Activated T-cell treated with anti-CD3 and anti-CD28 coated beads, Interleukin-2, amount 50 U/mL, for 4 hours (primary cell): ENCODE measurements around the gene PAAF1. TPM values are rescaled to one million over a fixed set of nuclear protein-coding genes. Genes with fewer than 3 reads are reported as not detected.
"Not testable (repeated sequence)": the region's sequence is repeated elsewhere in the genome, so short reads cannot be mapped to it uniquely, and the experiment has no call there.

Experiments
- ATAC-seq, 2 donors: fragments of 200-7000 bp; cut with Tn5 transposase; one replicate each; pipeline ENCODE4 v1.10.0; 2021
- DNase-seq: peaks from one replicate; pipeline ENCODE4 v3.0.0-alpha.2; 2020
- H3K27me3 Mint-ChIP-seq: one replicate; pipeline ENCODE4 v1.8.0; 2021; ENCODE audit warnings: low read depth, mixed read lengths
- H3K36me3 Mint-ChIP-seq: one replicate; pipeline ENCODE4 v1.8.0; 2022; ENCODE audit warnings: mixed read lengths; ENCODE audit not compliant: insufficient read depth
- H3K4me1 Mint-ChIP-seq: one replicate; pipeline ENCODE4 v1.8.0; 2021; ENCODE audit warnings: low read depth, mixed read lengths
- H3K4me3 Mint-ChIP-seq: one replicate; pipeline ENCODE4 v1.8.0; 2021; ENCODE audit warnings: mild to moderate bottlenecking, moderate library complexity, mixed read lengths
- H3K9me3 Mint-ChIP-seq: one replicate; pipeline ENCODE4 v1.8.0; 2021; ENCODE audit warnings: mixed read lengths
- total RNA-seq, 3 donors: library from RNA; stranded (reverse); gene quantifications; one replicate each; pipeline ENCODE4 v1.2.1, GENCODE V29; 2021

PAAF1 gene
- total RNA-seq, 3 donors from 2014 or later: 21.6 to 28.4 (median 22.0) TPM

GRCh38 chr11:73912026-73912425 lies 35.2 kb downstream of the PAAF1 start:
- Mint-ChIP-seq H3K36me3 (peaks cover 33% of the 10 kb centered on the region), H3K4me1 (no peaks in the 10 kb centered on the region), H3K4me3 (no peak overlapping the region), H3K27me3 (no peaks in the 10 kb centered on the region), H3K9me3 (no peaks in the 10 kb centered on the region)
- DNase-seq: no peak
- ATAC-seq: no peak

- Mint-ChIP-seq H3K4me1 (no peaks in the 10 kb centered on the region), H3K4me3 (no peak overlapping the region), H3K27me3 (no peaks in the 10 kb centered on the region), H3K36me3 (peaks cover 39% of the 10 kb centered on the region), H3K9me3 (no peaks in the 10 kb centered on the region)
- no peak for DNase-seq
- no peak for ATAC-seq
Observed at GRCh38 chr11:73913472-73913871, 36.7 kb downstream of the PAAF1 start.

- no peaks in the 10 kb centered on the region for H3K27me3 Mint-ChIP-seq
- ATAC-seq: no peak
- peaks cover 45% of the 10 kb centered on the region for H3K36me3 Mint-ChIP-seq
- H3K4me3 Mint-ChIP-seq: no peak overlapping the region
- H3K4me1 Mint-ChIP-seq: no peaks in the 10 kb centered on the region
- no peak for DNase-seq
- H3K9me3 Mint-ChIP-seq: no peaks in the 10 kb centered on the region
Observed at GRCh38 chr11:73914284-73914683, 37.5 kb downstream of the PAAF1 start.

GRCh38 chr11:73916435-73916834 lies 39.6 kb downstream of the PAAF1 start:
- no peak for ATAC-seq
- Mint-ChIP-seq H3K27me3 (no peaks in the 10 kb centered on the region), H3K9me3 (no peaks in the 10 kb centered on the region), H3K4me3 (no peak overlapping the region), H3K36me3 (peaks cover 40% of the 10 kb centered on the region), H3K4me1 (no peaks in the 10 kb centered on the region)
- no peak for DNase-seq

GRCh38 chr11:73921180-73921579 lies 44.4 kb downstream of the PAAF1 start:
- DNase-seq (no peak), ATAC-seq (no peak)
- Mint-ChIP-seq H3K4me1 (no peaks in the 10 kb centered on the region), H3K4me3 (no peak overlapping the region), H3K9me3 (no peaks in the 10 kb centered on the region), H3K36me3 (peaks cover 31% of the 10 kb centered on the region), H3K27me3 (no peaks in the 10 kb centered on the region)

- ATAC-seq: no peak
- no peaks in the 10 kb centered on the region for H3K4me1 Mint-ChIP-seq
- H3K27me3 Mint-ChIP-seq: no peaks in the 10 kb centered on the region
- no peak overlapping the region for H3K4me3 Mint-ChIP-seq
- DNase-seq: no peak
- no peaks in the 10 kb centered on the region for H3K9me3 Mint-ChIP-seq
- H3K36me3 Mint-ChIP-seq: peaks cover 33% of the 10 kb centered on the region
Observed at GRCh38 chr11:73929388-73929787, 52.6 kb downstream of the PAAF1 start.

GRCh38 chr11:73931039-73931645 lies 54.3 kb downstream of the PAAF1 start:
- H3K36me3 Mint-ChIP-seq: peaks cover 31% of the 10 kb centered on the region
- H3K9me3 Mint-ChIP-seq: no peaks in the 10 kb centered on the region
- no peaks in the 10 kb centered on the region for H3K27me3 Mint-ChIP-seq
- ATAC-seq (peak in 1 of 2 donors; percentile 28), DNase-seq (no peak)
- no peak overlapping the region for H3K4me3 Mint-ChIP-seq
- no peaks in the 10 kb centered on the region for H3K4me1 Mint-ChIP-seq

- no peaks in the 10 kb centered on the region for H3K4me1 Mint-ChIP-seq
- H3K36me3 Mint-ChIP-seq: peaks cover 27% of the 10 kb centered on the region
- no peak for ATAC-seq
- no peaks in the 10 kb centered on the region for H3K9me3 Mint-ChIP-seq
- no peak overlapping the region for H3K4me3 Mint-ChIP-seq
- no peak for DNase-seq
- H3K27me3 Mint-ChIP-seq: no peaks in the 10 kb centered on the region
Observed at GRCh38 chr11:73931951-73932350, 55.2 kb downstream of the PAAF1 start.

- Mint-ChIP-seq H3K4me1 (no peaks in the 10 kb centered on the region), H3K36me3 (peaks cover 19% of the 10 kb centered on the region), H3K27me3 (no peaks in the 10 kb centered on the region), H3K4me3 (no peak overlapping the region), H3K9me3 (no peaks in the 10 kb centered on the region)
- ATAC-seq: no peak
- DNase-seq: no peak
Observed at GRCh38 chr11:73932781-73933180, 56.0 kb downstream of the PAAF1 start.

- H3K9me3 Mint-ChIP-seq, H3K27me3 Mint-ChIP-seq, ATAC-seq: not testable (repeated sequence)
Observed at GRCh38 chr11:73936047-73936446, 59.2 kb downstream of the PAAF1 start.

GRCh38 chr11:73939096-73939495 lies 62.3 kb downstream of the PAAF1 start:
- DNase-seq: no peak
- no peak for ATAC-seq
- peaks cover 9% of the 10 kb centered on the region for H3K36me3 Mint-ChIP-seq
- no peaks in the 10 kb centered on the region for H3K4me1 Mint-ChIP-seq
- peaks cover 6% of the 10 kb centered on the region for H3K9me3 Mint-ChIP-seq
- H3K27me3 Mint-ChIP-seq: no peaks in the 10 kb centered on the region
- H3K4me3 Mint-ChIP-seq: no peak overlapping the region

More at GRCh38 chr11:73936047-73936446, 59.2 kb downstream of the PAAF1 start:
- H3K4me3 Mint-ChIP-seq, DNase-seq, H3K4me1 Mint-ChIP-seq: not testable (repeated sequence)
- peaks cover 10% of the 10 kb centered on the region for H3K36me3 Mint-ChIP-seq

GRCh38 chr11:73940801-73941570 lies 64.2 kb downstream of the PAAF1 start:
- H3K36me3 Mint-ChIP-seq: peaks cover 6% of the 10 kb centered on the region
- H3K4me3 Mint-ChIP-seq: no peak overlapping the region
- H3K4me1 Mint-ChIP-seq: no peaks in the 10 kb centered on the region
- H3K9me3 Mint-ChIP-seq: peaks cover 6% of the 10 kb centered on the region
- H3K27me3 Mint-ChIP-seq: no peaks in the 10 kb centered on the region
- DNase-seq: no peak
- no peak for ATAC-seq

- DNase-seq (no peak), ATAC-seq (no peak)
- Mint-ChIP-seq H3K27me3 (no peaks in the 10 kb centered on the region), H3K4me1 (no peaks in the 10 kb centered on the region), H3K9me3 (peaks cover 6% of the 10 kb centered on the region), H3K36me3 (peaks cover 6% of the 10 kb centered on the region), H3K4me3 (no peak overlapping the region)
Observed at GRCh38 chr11:73942010-73942409, 65.2 kb downstream of the PAAF1 start.

- DNase-seq (no peak), ATAC-seq (no peak)
- Mint-ChIP-seq H3K36me3 (peaks cover 6% of the 10 kb centered on the region), H3K4me3 (no peak overlapping the region), H3K27me3 (no peaks in the 10 kb centered on the region), H3K4me1 (no peaks in the 10 kb centered on the region), H3K9me3 (peaks cover 6% of the 10 kb centered on the region)
Observed at GRCh38 chr11:73944085-73944484, 67.3 kb downstream of the PAAF1 start.

- Mint-ChIP-seq H3K4me1 (no peaks in the 10 kb centered on the region), H3K9me3 (peaks cover 6% of the 10 kb centered on the region), H3K36me3 (peaks cover 6% of the 10 kb centered on the region), H3K27me3 (no peaks in the 10 kb centered on the region), H3K4me3 (no peak overlapping the region)
- no peak for ATAC-seq
- DNase-seq: no peak
Observed at GRCh38 chr11:73944901-73945300, 68.1 kb downstream of the PAAF1 start.
